Measurements from ENCODE around the gene DUSP11. TPM values are rescaled to one million over a fixed set of nuclear protein-coding genes. Genes with fewer than 3 reads are reported as not detected.

The DUSP11 gene
- 33.2 and 45.2 TPM in 2 replicates for polyA plus RNA-seq (2011; rRNA removed)
- polyA minus RNA-seq (2011; rRNA and poly(A)+ RNA removed), result 11.5 and 13.2 TPM in 2 replicates

GRCh38 chr2:73779467-73780236 is at the start of gene DUSP11:
TSS of gene DUSP11 (minus strand) at chr2:73780103. CDS start at chr2:73779974, 129 bp downstream.
- ChIA-PET CTCF (interaction anchor here (0.7 kb wide), 1 partner anchor 16 kb away, joined by 3 read pairs; no protein-coding TSS in a partner anchor), POLR2A (interaction anchor here (0.6 kb wide), 1 partner anchor 253 kb away, joined by 3 read pairs; no protein-coding TSS in a partner anchor)
- no peaks in the 10 kb centered on the region; the same call in 1 of the 2 replicates for H3K9me3 ChIP-seq (ENCODE audit: control insufficient read depth, insufficient read depth, low read length)
- H3K4me3 ChIP-seq (ENCODE audit: low read depth, low read length), result peak within 1 kb of the TSS; percentile 100
- peak; percentile 87 for DNase-seq (ENCODE audit: low read depth, low spot score)
- TF ChIP-seq, protein P1, sequence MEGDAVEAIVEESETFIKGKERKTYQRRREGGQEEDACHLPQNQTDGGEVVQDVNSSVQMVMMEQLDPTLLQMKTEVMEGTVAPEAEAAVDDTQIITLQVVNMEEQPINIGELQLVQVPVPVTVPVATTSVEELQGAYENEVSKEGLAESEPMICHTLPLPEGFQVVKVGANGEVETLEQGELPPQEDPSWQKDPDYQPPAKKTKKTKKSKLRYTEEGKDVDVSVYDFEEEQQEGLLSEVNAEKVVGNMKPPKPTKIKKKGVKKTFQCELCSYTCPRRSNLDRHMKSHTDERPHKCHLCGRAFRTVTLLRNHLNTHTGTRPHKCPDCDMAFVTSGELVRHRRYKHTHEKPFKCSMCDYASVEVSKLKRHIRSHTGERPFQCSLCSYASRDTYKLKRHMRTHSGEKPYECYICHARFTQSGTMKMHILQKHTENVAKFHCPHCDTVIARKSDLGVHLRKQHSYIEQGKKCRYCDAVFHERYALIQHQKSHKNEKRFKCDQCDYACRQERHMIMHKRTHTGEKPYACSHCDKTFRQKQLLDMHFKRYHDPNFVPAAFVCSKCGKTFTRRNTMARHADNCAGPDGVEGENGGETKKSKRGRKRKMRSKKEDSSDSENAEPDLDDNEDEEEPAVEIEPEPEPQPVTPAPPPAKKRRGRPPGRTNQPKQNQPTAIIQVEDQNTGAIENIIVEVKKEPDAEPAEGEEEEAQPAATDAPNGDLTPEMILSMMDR (IDR thresholded peaks at IDR 0.05; ENCODE audit: low read depth, low read length), result peak; percentile 98
- H3K27me3 ChIP-seq (ENCODE audit: control insufficient read depth, insufficient read depth, low read length), result no peaks in the 10 kb centered on the region
- peak within 1 kb of the TSS; percentile 89 for H3K27ac ChIP-seq (ENCODE audit: low read depth, low read length)

DNA sequence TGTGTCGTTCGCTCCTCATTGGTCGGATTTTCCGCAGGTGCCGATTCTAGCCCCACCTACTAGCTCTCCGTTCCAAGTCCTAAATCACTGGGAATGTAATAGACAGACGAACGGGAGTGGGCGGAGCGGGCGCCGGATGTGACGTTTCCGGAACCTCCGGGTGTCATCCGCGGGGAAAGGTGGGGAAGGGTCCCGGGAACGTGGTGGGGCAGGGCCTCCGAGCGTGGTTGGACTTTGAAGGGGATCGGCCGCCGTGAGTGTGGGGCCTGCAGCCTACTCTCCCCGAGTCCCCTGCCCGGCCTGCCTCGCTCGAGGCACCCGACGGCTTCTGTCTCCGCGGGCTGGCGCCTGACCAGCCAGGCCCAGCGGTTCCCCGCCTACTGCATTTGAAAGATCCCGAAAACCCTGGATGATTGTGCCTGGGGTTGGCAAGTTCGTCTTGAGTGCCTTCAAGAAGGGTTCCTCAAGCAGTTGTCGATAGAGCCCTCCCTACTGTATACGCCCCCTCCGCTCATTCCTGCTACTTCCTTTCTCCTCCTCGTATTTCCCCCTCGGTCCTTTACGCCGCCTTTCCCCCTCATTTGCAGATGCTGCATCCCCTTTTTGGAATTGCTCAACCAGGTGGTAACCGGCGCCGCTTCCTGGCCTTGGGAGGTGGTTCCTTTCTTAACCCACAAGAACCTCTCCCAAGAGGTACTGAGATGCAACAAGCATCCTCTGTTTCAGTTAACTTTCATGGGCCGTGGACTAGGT is 49.1 kb upstream of the DUSP11 start, which contains the start of gene STAMBP:
STAMBP (plus strand) TSS at position 144 of the 753 bp plus-strand sequence. CDS start 1,896 bp downstream, outside the sequence.
- POLR2A ChIA-PET, result interaction anchor here (0.5 to 1.2 kb wide), 9 partner anchors 41 to 563 kb away, joined by 3 to 10 read pairs (median 4); partner anchors contain the start of gene ACTG2
- H3K27ac ChIP-seq (ENCODE audit: low read depth, low read length), result peak within 1 kb of the TSS; percentile 95
- H3K9me3 ChIP-seq (ENCODE audit: control insufficient read depth, insufficient read depth, low read length), result no peaks in the 10 kb centered on the region
- CTCF ChIA-PET, result interaction anchor here (0.6 to 3.3 kb wide), 7 partner anchors 117 to 506 kb away, joined by 3 to 20 read pairs (median 5); partner anchors contain the start of gene BOLA3
- H3K27me3 ChIP-seq (ENCODE audit: control insufficient read depth, insufficient read depth, low read length), result no peaks in the 10 kb centered on the region
- H3K4me3 ChIP-seq (ENCODE audit: low read depth, low read length), result peak within 1 kb of the TSS; percentile 77
- DNase-seq (ENCODE audit: low read depth, low spot score), result peak; percentile 87
- TF ChIP-seq, protein P1 (IDR thresholded peaks at IDR 0.05; ENCODE audit: low read depth, low read length), result no peak

DNA sequence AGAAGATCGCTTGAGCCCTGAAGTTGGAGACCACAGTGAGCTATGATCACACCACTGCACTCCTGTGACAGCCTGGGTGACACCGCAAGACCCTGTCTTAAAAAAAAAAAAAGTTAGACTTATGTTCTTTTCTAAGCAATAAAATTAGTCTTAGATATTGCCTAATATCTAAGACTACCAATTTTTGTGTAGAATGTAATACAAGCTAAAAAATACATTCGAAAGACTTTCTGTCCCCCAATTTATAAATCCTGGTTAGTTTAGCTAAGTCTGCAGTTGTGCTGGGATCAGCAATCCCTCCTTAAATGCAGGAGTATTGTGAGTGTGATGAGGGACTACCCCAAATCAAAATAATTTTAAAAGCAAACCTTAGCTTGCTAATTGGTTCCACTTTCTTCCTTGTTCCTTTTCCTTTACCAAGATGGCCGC is 48.5 kb upstream of the DUSP11 start:
- CTCF ChIA-PET, result interaction anchor here (0.6 to 3.3 kb wide), 7 partner anchors 118 to 507 kb away, joined by 3 to 20 read pairs (median 5); partner anchors contain the start of gene BOLA3
- POLR2A ChIA-PET, result interaction anchor here (0.5 to 1.2 kb wide), 9 partner anchors 42 to 564 kb away, joined by 3 to 10 read pairs (median 4); partner anchors contain the start of gene ACTG2
- peak overlapping the region; percentile 77 for H3K4me3 ChIP-seq (ENCODE audit: low read depth, low read length)
- DNase-seq (ENCODE audit: low read depth, low spot score), result no peak
- H3K27ac ChIP-seq (ENCODE audit: low read depth, low read length), result no peak overlapping the region
- TF ChIP-seq, protein P1 (IDR thresholded peaks at IDR 0.05; ENCODE audit: low read depth, low read length), result no peak
- no peaks in the 10 kb centered on the region for H3K9me3 ChIP-seq (ENCODE audit: control insufficient read depth, insufficient read depth, low read length)
- no peaks in the 10 kb centered on the region for H3K27me3 ChIP-seq (ENCODE audit: control insufficient read depth, insufficient read depth, low read length)

GRCh38 chr2:73827660-73828388 is 47.9 kb upstream of the DUSP11 start:
- Histone ChIP-seq H3K27ac (ENCODE audit: low read depth, low read length) (no peak overlapping the region), H3K9me3 (ENCODE audit: control insufficient read depth, insufficient read depth, low read length) (no peaks in the 10 kb centered on the region), H3K4me3 (ENCODE audit: low read depth, low read length) (peak overlapping the region; percentile 77), H3K27me3 (ENCODE audit: control insufficient read depth, insufficient read depth, low read length) (no peaks in the 10 kb centered on the region)
- ChIA-PET CTCF (interaction anchor here (0.5 to 3.3 kb wide), 27 partner anchors 15 to 507 kb away, joined by 3 to 20 read pairs (median 5); partner anchors contain the start of genes BOLA3 and MOB1A), POLR2A (interaction anchor here (0.5 to 1.2 kb wide), 10 partner anchors 42 to 564 kb away, joined by 3 to 10 read pairs (median 4); partner anchors contain the start of gene ACTG2)
- TF ChIP-seq, protein P1 (IDR thresholded peaks at IDR 0.05; ENCODE audit: low read depth, low read length), result no peak
- DNase-seq (ENCODE audit: low read depth, low spot score), result no peak
